Esophagus muscularis mucosa (tissue), 4 donors: ENCODE results near the gene FTH1.

Source experiments
- CTCF ChIP-seq, 3 experiments: fragments of 200-600 bp in 2 of 3; fragments of 450-650 bp in 1 of 3; sonication (generic) in 2 of 3; IDR thresholded peaks; one replicate each; pipeline ENCODE4 v1.5.1; 2017 to 2019; ENCODE audit warnings: antibody characterized with exemption in 3 of 3, mild to moderate bottlenecking in 2 of 3, moderate library complexity in 1 of 3
- EP300 ChIP-seq: sonication (generic); formaldehyde crosslinking; IDR thresholded peaks from one replicate; pipeline ENCODE4 v1.6.1; 2017; ENCODE audit warnings: antibody characterized with exemption
- POLR2A ChIP-seq: fragments of 450-650 bp; IDR thresholded peaks from one replicate; pipeline ENCODE4 v1.6.1; 2017; ENCODE audit warnings: antibody characterized with exemption, moderate library complexity, mild to moderate bottlenecking, low read depth
- POLR2AphosphoS5 ChIP-seq, 2 donors: sonication (generic); formaldehyde crosslinking; IDR thresholded peaks; one replicate each; pipeline ENCODE4 v1.6.1; 2017; ENCODE audit warnings: antibody characterized with exemption in 2 of 2

GRCh38 chr11:61951484-61952135 lies 15.8 kb downstream of the FTH1 start:
- no peak for TF ChIP-seq CTCF (IDR thresholded peaks at IDR 0.05)
- no peak for TF ChIP-seq POLR2A
- TF ChIP-seq POLR2AphosphoS5 (IDR thresholded peaks at IDR 0.05), result no peak
- TF ChIP-seq EP300, result no peak
